ENCODE results near the gene FERMT1. TPM values are rescaled to one million over a fixed set of nuclear protein-coding genes. Genes with fewer than 3 reads are reported as not detected.

The FERMT1 gene
- total RNA-seq, 1 donor from 2014 or later = 0.58 TPM

DNA sequence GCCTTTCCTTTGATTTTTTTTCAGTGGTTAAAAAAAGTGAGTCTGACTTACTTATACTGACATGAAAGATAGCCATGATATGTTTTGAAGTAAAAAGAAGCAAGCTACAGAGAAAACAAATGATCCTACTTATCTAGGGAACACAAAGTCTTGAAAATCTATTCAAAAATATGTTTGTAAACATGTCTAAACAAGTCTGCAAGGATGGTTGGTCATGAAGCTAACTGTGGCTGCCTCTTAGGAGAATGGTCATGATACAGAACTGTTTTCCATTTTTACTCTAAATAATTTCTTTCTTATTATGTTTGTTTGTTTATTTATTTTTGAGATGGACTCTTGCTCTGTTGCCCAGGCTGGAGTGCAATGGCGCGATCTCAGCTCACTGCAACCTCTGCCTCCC is 21.5 kb downstream of the FERMT1 start:
- no peak overlapping the region for H3K4me3 Mint-ChIP-seq
- intact Hi-C loops (cut with micrococcal nuclease) = no loop called here
- no peaks in the 10 kb centered on the region for H3K9me3 Mint-ChIP-seq
- peaks cover 8% of the 10 kb centered on the region for H3K27me3 Mint-ChIP-seq
- no peaks in the 10 kb centered on the region for H3K36me3 Mint-ChIP-seq (ENCODE audit: low read depth)
- no peak overlapping the region for H3K27ac Mint-ChIP-seq
- H3K4me1 Mint-ChIP-seq = no peaks in the 10 kb centered on the region
- DNase-seq = no peak

DNA sequence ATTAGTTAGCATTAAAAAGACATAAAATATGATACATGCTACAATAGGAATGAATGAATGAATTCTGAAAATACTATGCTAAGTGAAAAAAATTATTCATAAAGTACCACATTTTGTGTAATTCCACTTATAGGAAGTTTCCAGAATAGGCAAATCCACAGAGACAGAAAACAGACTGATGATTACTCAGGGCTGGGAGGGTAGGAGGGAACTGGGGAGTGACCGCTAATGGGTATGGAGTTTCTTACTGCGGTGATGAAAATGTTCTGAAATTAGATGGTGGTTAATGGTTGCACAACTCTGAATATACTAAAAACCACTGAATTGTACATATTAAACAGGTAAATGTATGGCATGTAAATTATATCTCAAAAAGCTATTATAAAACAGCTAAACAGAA is 22.6 kb downstream of the FERMT1 start:
- Mint-ChIP-seq H3K27me3 (peaks cover 8% of the 10 kb centered on the region), H3K27ac (no peak overlapping the region), H3K4me1 (no peaks in the 10 kb centered on the region), H3K36me3 (ENCODE audit: low read depth) (no peaks in the 10 kb centered on the region), H3K9me3 (no peaks in the 10 kb centered on the region), H3K4me3 (no peak overlapping the region)
- intact Hi-C loops (cut with micrococcal nuclease) = no loop called here
- no peak for DNase-seq

DNA sequence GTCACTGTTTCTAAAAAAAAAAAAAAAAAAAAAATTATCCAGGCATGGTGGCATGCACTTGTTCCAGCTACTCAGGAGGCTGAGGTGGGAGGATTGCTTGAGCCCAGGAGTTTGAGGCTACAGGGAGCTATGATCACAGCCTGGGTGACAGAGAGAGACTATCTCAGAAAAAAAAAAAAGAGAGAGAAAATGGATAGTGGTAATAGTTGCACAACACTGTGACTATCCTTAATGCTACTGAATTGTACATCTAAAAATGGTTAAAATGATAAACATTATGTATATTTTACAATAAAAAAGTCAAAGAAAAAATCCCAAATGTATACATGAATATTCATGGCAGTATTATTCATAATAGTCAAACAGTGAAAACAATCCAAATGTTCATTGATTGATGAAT is 23.0 kb downstream of the FERMT1 start:
- H3K4me1 Mint-ChIP-seq = no peaks in the 10 kb centered on the region
- no peaks in the 10 kb centered on the region for H3K9me3 Mint-ChIP-seq
- intact Hi-C loops (cut with micrococcal nuclease) = no loop called here
- no peak for DNase-seq
- H3K27me3 Mint-ChIP-seq = peaks cover 8% of the 10 kb centered on the region
- no peak overlapping the region for H3K27ac Mint-ChIP-seq
- no peak overlapping the region for H3K4me3 Mint-ChIP-seq
- H3K36me3 Mint-ChIP-seq (ENCODE audit: low read depth) = no peaks in the 10 kb centered on the region

DNA sequence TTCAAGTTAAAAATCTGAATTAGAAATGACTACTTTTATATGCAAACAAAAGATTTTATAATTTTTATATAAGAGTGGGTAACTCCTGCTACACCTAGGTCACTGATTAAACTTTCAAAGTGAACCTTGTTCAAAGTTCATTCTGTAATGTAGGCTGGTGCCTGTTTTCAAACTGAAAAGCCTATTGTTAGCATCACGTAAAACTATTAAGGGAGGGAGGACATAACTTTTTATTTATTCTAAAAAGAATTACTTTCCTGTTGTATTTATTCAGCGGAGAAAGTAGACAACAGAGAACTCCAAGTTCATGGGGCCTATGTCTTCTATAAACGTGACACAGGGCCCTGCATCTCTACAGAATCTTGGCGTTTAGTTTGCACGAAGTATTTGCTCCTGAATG is 27.4 kb downstream of the FERMT1 start:
- H3K4me3 Mint-ChIP-seq = no peak overlapping the region
- H3K9me3 Mint-ChIP-seq = no peaks in the 10 kb centered on the region
- no peaks in the 10 kb centered on the region for H3K36me3 Mint-ChIP-seq (ENCODE audit: low read depth)
- intact Hi-C loops (cut with micrococcal nuclease) = no loop called here
- no peak overlapping the region for H3K27ac Mint-ChIP-seq
- H3K27me3 Mint-ChIP-seq = peaks cover 2% of the 10 kb centered on the region
- H3K4me1 Mint-ChIP-seq = no peaks in the 10 kb centered on the region
- DNase-seq = no peak

DNA sequence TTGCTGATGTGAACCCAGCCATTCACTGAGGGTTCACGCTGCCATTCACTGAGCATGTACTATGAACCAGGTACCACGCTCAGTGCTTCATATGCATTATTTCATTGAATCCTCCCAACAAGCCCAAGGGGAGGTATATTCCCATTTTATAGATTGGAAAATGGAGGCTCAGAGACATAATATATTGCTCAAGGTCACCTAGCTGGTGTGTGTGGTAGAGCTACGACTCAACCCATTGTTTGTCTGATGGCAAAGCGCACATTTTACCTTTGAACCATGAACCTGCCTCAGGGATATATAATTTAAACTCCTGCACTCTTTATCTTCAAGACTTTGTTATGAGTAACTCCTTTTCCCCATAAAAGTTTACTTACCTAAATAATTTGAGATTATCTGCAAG is 28.3 kb downstream of the FERMT1 start:
- H3K36me3 Mint-ChIP-seq (ENCODE audit: low read depth) = no peaks in the 10 kb centered on the region
- H3K9me3 Mint-ChIP-seq = no peaks in the 10 kb centered on the region
- no peak overlapping the region for H3K27ac Mint-ChIP-seq
- peaks cover 2% of the 10 kb centered on the region for H3K27me3 Mint-ChIP-seq
- H3K4me1 Mint-ChIP-seq = no peaks in the 10 kb centered on the region
- no peak for DNase-seq
- intact Hi-C loops (cut with micrococcal nuclease) = no loop called here
- no peak overlapping the region for H3K4me3 Mint-ChIP-seq

DNA sequence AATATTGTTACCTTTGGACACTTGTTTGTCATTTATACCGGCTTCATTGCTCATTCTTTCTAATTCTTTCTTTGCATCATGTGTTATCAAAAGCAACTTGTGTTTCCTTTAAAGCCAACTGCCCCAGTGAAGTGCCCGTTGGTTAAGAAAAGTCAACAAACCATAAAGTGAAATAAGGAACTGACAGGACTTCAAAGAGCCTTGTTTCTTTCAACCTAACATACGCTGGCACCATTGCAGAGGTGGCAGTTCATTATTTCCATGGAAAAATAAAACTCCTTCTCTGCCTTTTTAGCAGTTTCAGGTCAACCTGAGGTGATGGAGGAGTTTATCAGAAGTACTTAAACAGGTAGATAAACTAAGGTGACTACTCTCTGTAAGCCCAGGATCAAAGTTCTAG is 28.8 kb downstream of the FERMT1 start:
- intact Hi-C loops (cut with micrococcal nuclease) = no loop called here
- DNase-seq = no peak
- Mint-ChIP-seq H3K27ac (no peak overlapping the region), H3K4me3 (no peak overlapping the region), H3K27me3 (peaks cover 2% of the 10 kb centered on the region), H3K36me3 (ENCODE audit: low read depth) (no peaks in the 10 kb centered on the region), H3K9me3 (no peaks in the 10 kb centered on the region), H3K4me1 (no peaks in the 10 kb centered on the region)

DNA sequence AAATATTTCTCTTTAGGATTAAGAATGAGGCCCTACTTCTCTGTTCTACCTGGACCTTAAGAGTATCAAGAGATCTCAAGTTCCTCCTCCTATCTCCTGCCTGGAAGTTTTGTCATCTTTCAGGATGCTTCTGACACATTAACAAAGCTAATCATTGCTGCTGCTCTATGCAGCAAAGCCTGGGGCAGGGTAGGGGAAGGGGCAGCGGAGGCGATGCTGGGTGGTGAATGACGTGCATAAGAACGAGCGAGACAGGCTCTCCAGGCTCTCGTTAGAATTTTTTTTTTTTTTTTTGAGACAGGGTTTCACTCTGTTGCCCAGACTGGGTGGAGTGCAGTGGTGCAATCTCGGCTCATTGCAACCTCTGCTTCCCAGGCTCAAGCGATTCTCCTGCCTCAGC is 31.2 kb downstream of the FERMT1 start:
- Mint-ChIP-seq H3K9me3 (no peaks in the 10 kb centered on the region), H3K27ac (no peak overlapping the region), H3K36me3 (ENCODE audit: low read depth) (no peaks in the 10 kb centered on the region), H3K4me1 (no peaks in the 10 kb centered on the region), H3K27me3 (peaks cover 2% of the 10 kb centered on the region), H3K4me3 (no peak overlapping the region)
- intact Hi-C loops (cut with micrococcal nuclease) = no loop called here
- DNase-seq = no peak

DNA sequence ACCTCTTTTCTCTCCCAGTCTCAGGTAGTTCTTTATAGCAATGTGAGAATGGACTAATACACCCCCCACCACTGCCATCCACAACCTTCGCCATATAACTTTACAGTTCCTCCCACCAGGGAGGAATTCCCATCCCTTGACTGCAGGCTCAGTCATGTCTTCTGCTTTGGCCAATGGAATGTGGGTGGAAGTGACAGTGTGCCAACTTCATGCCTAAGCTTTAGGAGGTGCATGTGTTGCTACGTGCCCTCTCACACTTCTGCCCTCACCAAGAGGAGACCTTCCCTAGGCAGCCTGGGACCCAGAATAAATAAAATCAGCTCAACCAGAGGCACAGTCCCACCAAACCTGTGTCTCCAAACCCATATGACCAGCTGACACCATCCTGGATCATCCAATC is 36.0 kb downstream of the FERMT1 start:
- DNase-seq = no peak
- Mint-ChIP-seq H3K9me3 (no peaks in the 10 kb centered on the region), H3K27me3 (peaks cover 5% of the 10 kb centered on the region), H3K4me3 (no peak overlapping the region), H3K4me1 (no peaks in the 10 kb centered on the region), H3K27ac (no peak overlapping the region), H3K36me3 (ENCODE audit: low read depth) (no peaks in the 10 kb centered on the region)
- intact Hi-C loops (cut with micrococcal nuclease) = no loop called here

DNA sequence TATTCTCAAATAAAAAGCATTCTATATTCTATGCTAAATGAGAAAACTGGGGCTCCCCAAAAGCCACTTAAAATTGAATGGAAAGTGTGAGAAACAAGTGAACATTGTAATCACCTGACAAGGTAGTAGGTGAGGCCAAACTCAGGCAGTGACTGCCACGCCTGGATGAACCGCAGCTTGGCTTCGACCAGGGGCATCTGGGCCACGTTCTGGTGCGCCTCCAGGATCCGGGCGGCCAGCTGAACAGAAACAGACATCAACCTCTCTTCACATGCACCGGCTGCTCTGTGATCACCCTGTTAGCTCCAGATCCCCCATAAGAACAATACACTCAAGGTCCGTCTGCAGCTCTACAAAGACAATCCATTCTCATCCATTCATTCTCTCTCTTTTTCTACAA is 38.9 kb downstream of the FERMT1 start:
- DNase-seq = no peak
- intact Hi-C loops (cut with micrococcal nuclease) = no loop called here
- no peaks in the 10 kb centered on the region for H3K4me1 Mint-ChIP-seq
- no peak overlapping the region for H3K4me3 Mint-ChIP-seq
- H3K27ac Mint-ChIP-seq = no peak overlapping the region
- H3K9me3 Mint-ChIP-seq = no peaks in the 10 kb centered on the region
- peaks cover 5% of the 10 kb centered on the region for H3K27me3 Mint-ChIP-seq
- no peaks in the 10 kb centered on the region for H3K36me3 Mint-ChIP-seq (ENCODE audit: low read depth)

DNA sequence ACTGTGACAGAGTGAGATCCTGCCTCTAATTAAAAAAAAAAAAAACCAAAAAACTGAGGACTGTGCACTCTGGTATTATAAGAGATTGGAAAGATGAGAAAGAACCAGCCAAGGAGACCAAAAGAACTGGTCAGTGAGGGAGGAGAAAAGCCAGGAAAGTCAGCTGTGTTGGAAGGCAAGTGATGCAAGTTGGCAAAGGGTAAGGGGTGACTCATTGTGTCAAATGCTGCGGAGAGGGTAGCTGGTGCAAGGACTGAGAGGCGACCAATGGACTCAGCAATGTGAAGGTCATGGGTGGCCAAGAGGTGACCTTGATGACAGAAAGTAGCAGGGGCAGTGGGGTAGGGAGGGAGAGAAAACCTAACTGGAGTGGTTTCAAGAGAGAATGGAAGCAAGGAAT is 41.6 kb downstream of the FERMT1 start:
- no peak overlapping the region for H3K27ac Mint-ChIP-seq
- no peaks in the 10 kb centered on the region for H3K36me3 Mint-ChIP-seq (ENCODE audit: low read depth)
- intact Hi-C loops (cut with micrococcal nuclease) = no loop called here
- no peak overlapping the region for H3K4me3 Mint-ChIP-seq
- DNase-seq = no peak
- H3K27me3 Mint-ChIP-seq = peaks cover 5% of the 10 kb centered on the region
- no peaks in the 10 kb centered on the region for H3K4me1 Mint-ChIP-seq
- H3K9me3 Mint-ChIP-seq = no peaks in the 10 kb centered on the region

DNA sequence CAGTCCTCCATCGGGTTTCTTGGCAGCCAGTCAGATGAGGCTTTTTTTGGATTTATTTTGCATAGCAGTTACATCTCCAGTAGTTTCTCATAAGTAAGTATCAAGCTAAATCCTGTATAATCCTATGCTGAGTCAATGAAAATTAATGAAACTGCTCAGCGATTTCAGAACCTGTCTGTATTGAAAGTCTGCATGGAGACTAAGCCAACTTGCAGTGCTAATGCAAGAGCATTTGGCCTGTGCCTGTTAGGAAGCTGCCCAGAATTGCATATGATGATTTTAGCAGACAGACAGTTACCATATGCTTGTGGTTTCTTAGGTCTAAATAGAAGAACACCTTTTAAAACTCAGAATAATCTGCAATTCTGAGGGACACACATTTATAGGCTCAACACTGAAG is 43.8 kb downstream of the FERMT1 start:
- Mint-ChIP-seq H3K36me3 (ENCODE audit: low read depth) (no peaks in the 10 kb centered on the region), H3K4me1 (no peaks in the 10 kb centered on the region), H3K27ac (no peak overlapping the region), H3K27me3 (peaks cover 7% of the 10 kb centered on the region), H3K9me3 (no peaks in the 10 kb centered on the region), H3K4me3 (no peak overlapping the region)
- intact Hi-C loops (cut with micrococcal nuclease) = no loop called here
- DNase-seq = no peak

DNA sequence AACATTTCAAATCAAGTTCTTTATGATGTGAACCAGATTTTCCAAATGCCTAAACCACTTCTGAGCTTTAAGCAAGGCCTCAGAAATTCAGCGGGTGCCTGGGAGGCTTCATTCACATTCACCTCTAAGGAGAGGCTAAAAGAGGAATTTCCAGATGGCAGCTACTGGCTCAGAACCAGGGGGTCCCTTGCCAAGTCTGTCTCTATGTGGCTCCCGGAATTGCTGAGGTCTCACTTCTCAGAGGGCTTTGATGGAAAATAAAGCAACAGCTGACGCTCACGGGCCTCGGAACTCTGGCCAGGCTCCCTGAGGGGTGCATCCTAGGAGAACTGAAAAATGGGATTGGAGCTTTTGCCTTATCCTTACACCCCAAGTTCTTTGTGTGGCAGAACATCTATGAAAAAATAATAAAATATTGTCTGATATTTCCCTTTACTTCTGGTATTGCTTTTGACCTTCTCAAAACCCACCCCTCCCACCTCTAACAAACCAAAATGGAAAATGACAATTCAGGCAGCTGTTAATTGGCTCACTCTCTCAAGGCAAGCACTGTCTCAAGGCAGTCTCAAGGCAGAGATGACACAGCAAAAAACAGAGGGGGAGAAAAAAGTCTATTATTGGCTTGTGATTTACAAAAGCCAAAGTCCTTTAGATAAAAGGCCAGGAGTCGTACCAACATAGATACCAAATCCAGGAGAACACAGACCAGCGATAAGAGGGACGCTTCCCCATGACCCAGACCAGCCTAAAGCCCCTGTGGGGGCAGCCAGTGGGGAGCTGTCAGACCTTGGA is 47.2 kb downstream of the FERMT1 start:
- Mint-ChIP-seq H3K36me3 (ENCODE audit: low read depth) (no peaks in the 10 kb centered on the region), H3K4me3 (no peak overlapping the region)

DNA sequence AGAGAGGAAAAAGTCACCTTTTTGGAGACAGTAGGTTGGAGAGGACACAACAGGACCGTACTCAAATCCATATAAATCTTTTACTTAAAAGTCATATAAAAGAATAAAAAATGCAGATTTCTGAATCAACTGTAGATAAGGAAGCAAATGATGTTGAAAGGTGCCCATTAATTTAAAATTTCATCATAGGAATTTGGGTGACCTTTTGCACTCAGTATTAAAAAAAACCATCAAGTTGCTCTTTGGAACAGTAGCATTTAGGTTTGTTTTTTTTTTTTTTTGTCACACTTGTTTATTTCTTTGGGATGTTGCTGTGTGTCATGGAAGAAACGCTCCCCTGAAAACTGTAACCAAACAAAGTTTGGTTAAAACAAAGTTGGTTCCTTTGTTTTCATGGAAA is 48.0 kb downstream of the FERMT1 start:
- intact Hi-C loops (cut with micrococcal nuclease) = no loop called here
- DNase-seq = no peak
- Mint-ChIP-seq H3K9me3 (no peaks in the 10 kb centered on the region), H3K4me3 (no peak overlapping the region), H3K27me3 (peaks cover 4% of the 10 kb centered on the region), H3K36me3 (ENCODE audit: low read depth) (no peaks in the 10 kb centered on the region), H3K27ac (no peak overlapping the region), H3K4me1 (no peaks in the 10 kb centered on the region)

More for the DNA sequence above, 47.2 kb downstream of the FERMT1 start:
- H3K27me3 Mint-ChIP-seq = peaks cover 4% of the 10 kb centered on the region
- intact Hi-C loops (cut with micrococcal nuclease) = loop anchor here (2.0 kb wide), 1 partner anchor 287 kb away; no protein-coding TSS in a partner anchor
- no peak for DNase-seq
- no peak overlapping the region for H3K27ac Mint-ChIP-seq
- H3K9me3 Mint-ChIP-seq = no peaks in the 10 kb centered on the region
- H3K4me1 Mint-ChIP-seq = no peaks in the 10 kb centered on the region

DNA sequence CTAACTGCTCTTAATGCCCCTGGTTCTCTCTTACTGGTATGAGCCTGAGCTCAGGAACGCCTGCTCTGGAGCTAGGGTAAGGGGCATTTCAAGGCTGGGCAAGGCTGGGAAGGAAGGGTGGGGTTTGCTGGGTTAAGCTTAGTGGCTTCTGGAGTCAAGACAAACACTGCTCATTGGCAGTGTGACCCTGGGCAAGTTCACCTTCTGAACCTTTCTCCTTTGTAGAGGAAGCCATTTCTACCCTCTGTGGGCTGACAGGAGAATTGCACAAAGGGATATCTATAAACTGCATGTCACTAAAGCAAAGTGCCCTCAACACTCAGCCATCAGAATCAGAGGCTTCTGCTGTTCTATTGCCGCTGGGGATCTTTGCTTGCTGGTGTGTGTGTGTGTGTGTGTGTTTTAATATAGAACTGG is 48.7 kb downstream of the FERMT1 start:
- Mint-ChIP-seq H3K27ac (no peak overlapping the region), H3K27me3 (peaks cover 4% of the 10 kb centered on the region), H3K4me1 (no peaks in the 10 kb centered on the region), H3K4me3 (no peak overlapping the region), H3K9me3 (no peaks in the 10 kb centered on the region), H3K36me3 (ENCODE audit: low read depth) (no peaks in the 10 kb centered on the region)
- DNase-seq = peak; percentile 65
- intact Hi-C loops (cut with micrococcal nuclease) = no loop called here

All from activated CD4-positive, alpha-beta T cell treated with anti-CD3 and anti-CD28 coated beads, Interleukin-2, amount 10 ng/mL, durations not matched to agents 24 days and 14 days (primary cell).